ENCODE data around the gene CBFA2T2. TPM values are rescaled to one million over a fixed set of nuclear protein-coding genes. Genes with fewer than 3 reads are reported as not detected.

The CBFA2T2 gene
- total RNA-seq, 1 experiment from 2014 or later, result 20.0 TPM

DNA sequence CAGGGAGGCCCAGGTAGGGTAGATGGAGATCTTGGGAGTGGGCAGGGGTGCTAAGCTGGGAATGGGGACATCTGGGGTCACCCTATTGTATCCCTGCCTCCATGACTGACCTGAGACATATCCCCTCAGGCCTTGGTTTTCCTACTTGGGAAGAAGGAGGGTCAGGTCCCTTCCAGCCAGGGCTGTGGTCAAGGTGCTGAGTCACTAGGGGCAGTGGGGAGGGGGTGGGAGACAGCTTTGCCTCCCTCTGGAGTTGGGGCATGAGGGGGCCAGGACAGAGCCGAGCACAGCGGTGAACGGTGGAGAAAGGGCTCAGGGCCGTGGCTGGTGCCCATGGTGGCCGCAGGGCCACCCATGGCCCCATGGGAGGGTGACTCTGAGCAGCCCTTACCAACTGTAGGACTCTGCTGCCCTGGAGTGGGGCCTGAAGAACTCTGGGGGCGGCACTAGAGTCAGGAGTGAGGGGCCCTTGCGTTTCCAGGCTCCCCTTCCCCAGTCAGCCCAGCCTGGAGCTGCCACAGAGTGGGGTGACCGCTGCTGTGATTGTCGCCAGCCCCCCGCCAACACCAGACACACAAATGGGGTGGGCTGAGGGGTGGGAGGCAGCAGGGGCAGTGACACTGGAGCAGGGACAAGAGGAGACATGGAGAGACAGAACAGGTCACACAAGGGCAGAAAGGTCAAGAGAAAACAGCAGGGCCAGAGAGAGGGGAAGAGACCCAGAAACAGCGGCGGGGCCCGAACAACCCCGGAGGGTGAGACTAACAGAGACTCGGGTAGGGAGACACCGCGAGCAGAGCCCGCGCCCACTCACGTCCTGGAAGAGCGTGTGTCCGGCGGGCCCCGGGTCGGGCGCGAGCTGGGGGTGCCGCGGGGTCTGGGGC is 183.8 kb downstream of the CBFA2T2 start:
- no peaks in the 10 kb centered on the region for H3K9me2 ChIP-seq (ENCODE audit: insufficient read depth)
- peaks cover 27% of the 10 kb centered on the region; the same call in 1 of the 2 replicates for H3F3A ChIP-seq (ENCODE audit: insufficient read depth, low read depth)
- peaks cover 16% of the 10 kb centered on the region; the same call in 1 of the 2 replicates for H3K4me1 ChIP-seq (replicated peaks; ENCODE audit: insufficient read depth)
- TF ChIP-seq CTCF (conservative IDR thresholded peaks at IDR 0.05) (no peak), EZH2 (IDR thresholded peaks at IDR 0.05; ENCODE audit: low read depth) (no peak)
- intact Hi-C loops (cut with micrococcal nuclease; ENCODE audit: unreplicated experiment), result loop anchor here (5.0 kb wide), 1 partner anchor 59 kb away; the partner anchor contains the start of gene ZNF341
- H3K36me3 ChIP-seq (ENCODE audit: low read depth), result 0 out of 2 replicates have a peak, but pooled peaks cover 6% of the 10 kb centered on the region
- CTCF ChIA-PET, result interaction anchor here (0.6 kb wide), 2 partner anchors 202 to 577 kb away, joined by 6 to 8 read pairs; no protein-coding TSS in a partner anchor
- peak overlapping the region; percentile 85 for H2AFZ ChIP-seq
- no peaks in the 10 kb centered on the region for H3K9me3 ChIP-seq (ENCODE audit: insufficient read depth, low read depth)
- POLR2A ChIA-PET (ENCODE audit: unreplicated experiment), result interaction anchor here (0.6 kb wide), 1 partner anchor 184 kb away, joined by 4 read pairs; the partner anchor contains the start of gene CBFA2T2
- DNase-seq, result peak in 1 of 2 experiments; percentile 31
- peak overlapping the region; percentile 96 for H3K4me3 ChIP-seq
- peaks cover 33% of the 10 kb centered on the region for H3K79me2 ChIP-seq (ENCODE audit: low read depth)
- no TSS peak for BruUV-seq (replicated peaks)
- H3K4me2 ChIP-seq, result peak overlapping the region; percentile 84
- H3K27me3 ChIP-seq (ENCODE audit: insufficient read depth, low read depth), result no peaks in the 10 kb centered on the region
- no peaks in the 10 kb centered on the region for H4K20me1 ChIP-seq (ENCODE audit: insufficient read depth)
- peak overlapping the region; percentile 48 for H3K27ac ChIP-seq

GRCh38 chr20:33674294-33675135 is 184.6 kb downstream of the CBFA2T2 start, which contains the start of gene NECAB3:
Gene NECAB3, minus strand, starts transcription at chr20:33674428. Its CDS starts 76 bp downstream, at chr20:33674352.
- Histone ChIP-seq H3K4me1 (replicated peaks; ENCODE audit: insufficient read depth) (peaks cover 16% of the 10 kb centered on the region; the same call in 1 of the 2 replicates), H3F3A (ENCODE audit: insufficient read depth, low read depth) (peaks cover 27% of the 10 kb centered on the region; the same call in 1 of the 2 replicates), H3K27me3 (ENCODE audit: insufficient read depth, low read depth) (no peaks in the 10 kb centered on the region), H3K79me2 (ENCODE audit: low read depth) (peaks cover 33% of the 10 kb centered on the region), H3K27ac (peak within 1 kb of the TSS; percentile 48), H3K9me2 (ENCODE audit: insufficient read depth) (no peaks in the 10 kb centered on the region), H3K4me2 (peak within 1 kb of the TSS; percentile 84), H2AFZ (peak within 1 kb of the TSS; percentile 85), H3K9me3 (ENCODE audit: insufficient read depth, low read depth) (no peaks in the 10 kb centered on the region), H3K4me3 (peak within 1 kb of the TSS; percentile 96), H3K36me3 (ENCODE audit: low read depth) (0 out of 2 replicates have a peak, but pooled peaks cover 5% of the 10 kb centered on the region), H4K20me1 (ENCODE audit: insufficient read depth) (no peaks in the 10 kb centered on the region)
- no peak for TF ChIP-seq EZH2 (IDR thresholded peaks at IDR 0.05; ENCODE audit: low read depth)
- TF ChIP-seq CTCF (conservative IDR thresholded peaks at IDR 0.05), result no peak
- POLR2A ChIA-PET (ENCODE audit: unreplicated experiment), result interaction anchor here (0.6 kb wide), 2 partner anchors 79 to 185 kb away, joined by 4 to 6 read pairs; partner anchors contain the start of gene CBFA2T2
- BruUV-seq (replicated peaks), result no TSS peak
- intact Hi-C loops (cut with micrococcal nuclease; ENCODE audit: unreplicated experiment), result loop anchor here (5.0 kb wide), 1 partner anchor 58 kb away; the partner anchor contains the start of gene ZNF341
- CTCF ChIA-PET, result interaction anchor here (0.6 kb wide), 1 partner anchor 203 kb away, joined by 6 read pairs; no protein-coding TSS in a partner anchor
- DNase-seq, result peak in 1 of 2 experiments; percentile 90
